Calu3 (cell line): ENCODE measurements around the gene BAZ1A. TPM values are rescaled to one million over a fixed set of nuclear protein-coding genes. Genes with fewer than 3 reads are reported as not detected.

Experiments used
- BruUV-seq: library from RNA; stranded (reverse); fragments of 400-500 nt; replicated peaks from 2 replicates; lab custom pipeline; 2021; lab: Mats Ljungman, UMichigan
- CTCF ChIA-PET: fragments of 300-600 bp; sonication (Branson Sonifier 250); formaldehyde crosslinking; loops from one replicate; lab custom pipeline; 2022; ENCODE audit warnings: antibody characterized with exemption; lab: Charles Lee
- DNase-seq: peaks from one replicate; pipeline ENCODE4 v3.0.0; 2022
- H3K27ac Mint-ChIP-seq: one replicate; pipeline ENCODE4 v1.8.0; 2022; ENCODE audit warnings: mixed read lengths; ENCODE audit not compliant: unreplicated experiment
- H3K27me3 Mint-ChIP-seq: one replicate; pipeline ENCODE4 v1.8.0; 2022; ENCODE audit warnings: mixed read lengths; ENCODE audit not compliant: unreplicated experiment
- H3K36me3 Mint-ChIP-seq: one replicate; pipeline ENCODE4 v1.8.0; 2022; ENCODE audit warnings: mild to moderate bottlenecking, moderate library complexity, mixed read lengths; ENCODE audit not compliant: insufficient read depth, unreplicated experiment
- H3K4me1 Mint-ChIP-seq: one replicate; pipeline ENCODE4 v1.8.0; 2022; ENCODE audit warnings: mild to moderate bottlenecking, low read depth, mixed read lengths; ENCODE audit not compliant: unreplicated experiment
- H3K4me3 Mint-ChIP-seq: one replicate; pipeline ENCODE4 v1.8.0; 2022; ENCODE audit warnings: mild to moderate bottlenecking, low read depth, moderate library complexity, mixed read lengths; ENCODE audit not compliant: unreplicated experiment
- H3K9me3 Mint-ChIP-seq: one replicate; pipeline ENCODE4 v1.8.0; 2022; ENCODE audit warnings: low read depth, mixed read lengths; ENCODE audit not compliant: unreplicated experiment
- intact Hi-C: fragments of 100-400 bp; cut with micrococcal nuclease; formaldehyde crosslinking; loops from one replicate; pipeline ENCODE4 v1.10.0; 2022; ENCODE audit not compliant: unreplicated experiment
- total RNA-seq: library from RNA; stranded (reverse); gene quantifications from 2 replicates; pipeline ENCODE4 v1.2.3, GENCODE V29; 2022
- TF ChIP-seq, protein P1 (sequence below): fragments of 200-600 bp; IDR thresholded peaks from one replicate; pipeline ENCODE4 v1.8.0; 2022; ENCODE audit warnings: antibody characterized with exemption; ENCODE audit not compliant: unreplicated experiment

BAZ1A gene
- total RNA-seq, 1 experiment from 2014 or later = 35.7 TPM

DNA sequence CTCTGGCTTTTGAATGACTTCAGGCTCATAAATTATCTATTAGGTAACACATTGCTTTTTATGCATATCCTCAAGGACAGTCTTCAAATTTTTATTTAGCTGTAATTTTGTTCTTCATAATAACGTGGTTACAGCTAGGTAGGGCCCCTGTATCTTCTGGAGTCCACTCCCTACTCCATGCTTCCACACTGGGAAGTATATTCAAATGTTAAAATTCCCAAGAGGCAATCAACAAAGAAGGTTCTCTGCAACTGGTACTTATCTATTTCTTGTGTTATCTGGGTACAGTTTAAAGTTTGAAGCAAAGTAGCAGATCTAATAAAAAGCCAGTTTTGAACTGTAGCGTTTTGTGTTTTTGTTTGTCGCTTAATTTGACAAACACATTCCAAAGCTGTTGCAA is 20.1 kb upstream of the BAZ1A start:
- Mint-ChIP-seq H3K9me3 (no peaks in the 10 kb centered on the region), H3K4me3 (no peak overlapping the region), H3K4me1 (no peaks in the 10 kb centered on the region), H3K27me3 (no peaks in the 10 kb centered on the region), H3K36me3 (no peaks in the 10 kb centered on the region), H3K27ac (no peak overlapping the region)
- TF ChIP-seq, protein P1, sequence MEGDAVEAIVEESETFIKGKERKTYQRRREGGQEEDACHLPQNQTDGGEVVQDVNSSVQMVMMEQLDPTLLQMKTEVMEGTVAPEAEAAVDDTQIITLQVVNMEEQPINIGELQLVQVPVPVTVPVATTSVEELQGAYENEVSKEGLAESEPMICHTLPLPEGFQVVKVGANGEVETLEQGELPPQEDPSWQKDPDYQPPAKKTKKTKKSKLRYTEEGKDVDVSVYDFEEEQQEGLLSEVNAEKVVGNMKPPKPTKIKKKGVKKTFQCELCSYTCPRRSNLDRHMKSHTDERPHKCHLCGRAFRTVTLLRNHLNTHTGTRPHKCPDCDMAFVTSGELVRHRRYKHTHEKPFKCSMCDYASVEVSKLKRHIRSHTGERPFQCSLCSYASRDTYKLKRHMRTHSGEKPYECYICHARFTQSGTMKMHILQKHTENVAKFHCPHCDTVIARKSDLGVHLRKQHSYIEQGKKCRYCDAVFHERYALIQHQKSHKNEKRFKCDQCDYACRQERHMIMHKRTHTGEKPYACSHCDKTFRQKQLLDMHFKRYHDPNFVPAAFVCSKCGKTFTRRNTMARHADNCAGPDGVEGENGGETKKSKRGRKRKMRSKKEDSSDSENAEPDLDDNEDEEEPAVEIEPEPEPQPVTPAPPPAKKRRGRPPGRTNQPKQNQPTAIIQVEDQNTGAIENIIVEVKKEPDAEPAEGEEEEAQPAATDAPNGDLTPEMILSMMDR = no peak
- DNase-seq = no peak
- BruUV-seq = no TSS peak
- intact Hi-C loops = no loop called here
- CTCF ChIA-PET = no interaction called here

GRCh38 chr14:34890937-34891336 is 15.8 kb upstream of the BAZ1A start:
- H3K27ac Mint-ChIP-seq = no peak overlapping the region
- H3K36me3 Mint-ChIP-seq = no peaks in the 10 kb centered on the region
- H3K27me3 Mint-ChIP-seq = no peaks in the 10 kb centered on the region
- DNase-seq = no peak
- no TSS peak for BruUV-seq
- H3K4me1 Mint-ChIP-seq = no peaks in the 10 kb centered on the region
- TF ChIP-seq, protein P1 = no peak
- intact Hi-C loops = no loop called here
- CTCF ChIA-PET = no interaction called here
- no peak overlapping the region for H3K4me3 Mint-ChIP-seq
- no peaks in the 10 kb centered on the region for H3K9me3 Mint-ChIP-seq

DNA sequence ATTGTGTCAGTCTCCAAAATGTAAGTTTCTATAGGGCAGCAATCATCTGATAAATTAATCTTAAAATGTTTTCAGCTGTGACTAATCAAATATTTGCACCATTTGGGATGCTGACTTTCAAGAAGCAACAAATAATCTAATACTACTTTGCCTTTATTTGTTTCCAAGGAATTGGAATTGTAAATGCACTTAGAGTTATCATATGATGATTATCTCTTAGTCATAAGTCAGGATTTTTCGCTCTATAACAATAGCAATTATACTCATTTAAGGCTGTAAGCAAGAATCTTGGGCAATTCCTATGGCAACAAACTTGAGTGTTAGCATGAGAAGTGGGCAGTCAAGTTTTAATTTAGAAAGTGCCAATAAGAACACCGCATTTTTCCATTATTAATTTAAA is 13.0 kb upstream of the BAZ1A start:
- no peaks in the 10 kb centered on the region for H3K9me3 Mint-ChIP-seq
- no peak overlapping the region for H3K4me3 Mint-ChIP-seq
- no peaks in the 10 kb centered on the region for H3K27me3 Mint-ChIP-seq
- intact Hi-C loops = no loop called here
- no TSS peak for BruUV-seq
- H3K27ac Mint-ChIP-seq = no peak overlapping the region
- DNase-seq = no peak
- TF ChIP-seq, protein P1 = no peak
- H3K4me1 Mint-ChIP-seq = no peaks in the 10 kb centered on the region
- CTCF ChIA-PET = no interaction called here
- H3K36me3 Mint-ChIP-seq = no peaks in the 10 kb centered on the region

DNA sequence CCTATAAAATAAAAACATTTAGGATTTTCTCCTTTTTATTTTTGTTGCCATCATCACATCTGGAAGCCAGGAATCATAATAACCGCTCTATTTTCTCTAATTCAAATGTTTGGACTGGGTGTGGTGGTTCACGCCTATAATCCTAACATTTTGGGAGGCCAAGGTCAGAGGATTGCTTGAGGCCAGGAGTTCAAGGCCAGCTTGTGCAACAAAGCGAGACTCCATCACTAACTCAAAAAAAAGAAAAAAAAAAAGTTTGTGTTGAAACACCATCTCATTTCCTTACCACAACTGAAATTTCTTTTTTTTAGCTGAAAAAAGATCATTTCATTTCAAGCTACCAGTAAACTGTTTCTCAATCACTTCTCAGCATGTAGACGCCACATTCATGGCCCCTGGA is 8.8 kb upstream of the BAZ1A start:
- Mint-ChIP-seq H3K27ac (no peak overlapping the region), H3K9me3 (no peaks in the 10 kb centered on the region), H3K4me1 (no peaks in the 10 kb centered on the region), H3K4me3 (no peak overlapping the region), H3K27me3 (no peaks in the 10 kb centered on the region), H3K36me3 (no peaks in the 10 kb centered on the region)
- CTCF ChIA-PET = interaction anchor here (0.6 kb wide), 1 partner anchor 38 kb away, joined by 9 read pairs; no protein-coding TSS in a partner anchor
- BruUV-seq = no TSS peak
- DNase-seq = no peak
- TF ChIP-seq, protein P1 = no peak
- intact Hi-C loops = no loop called here
